HG03097 (cell line): Measurements from ENCODE around the gene RHD.
"Not testable (repeated sequence)": the region's sequence is repeated elsewhere in the genome, so short reads cannot be mapped to it uniquely, and the experiment has no call there.

ENCODE experiments used
- ATAC-seq: cut with Tn5 transposase; IDR thresholded peaks from one replicate; pipeline ENCODE4 v1.9.1; 2021; ENCODE audit not compliant: unreplicated experiment, low FRiP score

Gene RHD

DNA sequence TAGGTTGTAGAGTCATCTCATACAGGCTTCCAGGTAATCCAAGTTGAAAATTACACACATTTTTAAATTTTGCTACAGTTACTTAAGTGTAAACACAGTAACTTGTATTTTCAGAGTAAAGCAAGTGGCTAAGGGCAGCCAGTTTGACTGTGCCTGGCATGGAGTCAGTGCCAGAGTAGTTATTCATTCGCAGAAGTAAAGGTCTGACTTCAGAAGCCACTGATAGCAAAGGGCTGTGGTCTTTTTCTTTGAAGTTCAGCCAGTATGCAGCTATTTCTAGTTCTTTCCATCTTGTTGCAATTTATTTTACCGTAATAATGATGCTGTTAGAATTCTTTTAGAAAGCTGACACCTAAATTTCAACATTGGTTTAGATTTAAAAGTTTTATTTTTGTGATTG lies 75.2 kb downstream of the RHD start:
- ATAC-seq: no peak

DNA sequence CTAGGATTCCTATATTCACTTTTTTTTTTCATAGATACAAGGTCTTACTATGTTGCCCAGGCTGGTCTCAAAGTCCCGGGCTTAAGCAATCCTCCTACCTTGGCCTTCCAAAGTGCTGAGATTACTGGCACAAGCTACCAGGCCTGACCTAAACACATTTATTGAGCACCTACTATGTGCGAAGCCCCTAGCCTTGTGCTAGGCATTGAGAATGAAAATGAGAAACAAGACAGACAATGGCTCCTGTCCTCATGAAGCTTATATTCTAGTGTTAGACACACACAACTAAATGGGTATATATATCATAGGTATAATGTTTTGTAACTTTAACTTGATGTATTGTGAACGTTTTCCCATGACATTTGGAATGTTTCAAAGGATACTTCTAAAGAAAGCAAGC lies 77.3 kb downstream of the RHD start:
- ATAC-seq: no peak

DNA sequence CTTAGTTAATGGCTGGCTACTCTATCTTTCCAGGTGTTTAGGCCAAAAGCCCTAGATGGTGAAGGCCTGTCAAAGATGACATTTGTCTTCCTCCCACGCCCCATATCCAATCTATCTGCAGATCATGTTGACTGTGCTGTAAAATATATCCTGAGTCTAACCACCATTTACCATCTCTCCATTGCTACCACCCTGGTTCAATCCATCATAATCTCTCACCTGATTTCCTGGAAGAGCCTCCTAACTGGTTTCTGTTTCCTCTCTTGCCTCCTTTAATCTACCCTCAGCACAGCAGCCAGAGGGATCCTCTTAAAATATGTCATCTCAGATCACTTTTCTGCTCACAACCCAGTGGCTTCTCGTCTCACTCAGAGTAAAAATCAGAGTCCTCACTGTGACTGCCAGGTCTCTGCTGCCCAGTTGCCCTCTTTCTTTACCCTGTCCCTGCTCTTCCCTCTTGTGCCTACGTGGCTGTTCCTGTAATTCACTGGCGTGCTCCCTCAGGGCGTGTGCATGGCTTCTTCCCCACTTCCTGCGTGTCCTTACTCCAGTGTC lies 83.6 kb downstream of the RHD start:
- no peak for ATAC-seq

DNA sequence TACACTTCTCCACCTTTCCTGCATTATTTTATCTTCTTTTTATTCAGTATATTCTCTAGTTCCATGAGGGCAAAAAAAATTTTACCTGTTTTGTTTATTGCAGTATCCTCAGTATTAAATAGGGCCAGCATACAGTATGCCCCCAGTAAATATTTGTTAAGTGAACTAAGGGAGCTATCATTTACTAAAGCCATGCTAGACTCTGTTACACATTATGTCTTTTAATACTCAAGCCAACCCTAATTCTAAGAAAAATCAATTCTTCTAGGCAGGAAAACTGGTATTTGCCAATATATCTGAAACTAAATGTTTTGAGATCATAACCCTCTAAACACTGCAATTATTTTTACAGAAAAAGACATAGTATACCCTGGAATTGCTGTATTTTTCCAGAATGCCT lies 84.1 kb downstream of the RHD start:
- no peak for ATAC-seq

DNA sequence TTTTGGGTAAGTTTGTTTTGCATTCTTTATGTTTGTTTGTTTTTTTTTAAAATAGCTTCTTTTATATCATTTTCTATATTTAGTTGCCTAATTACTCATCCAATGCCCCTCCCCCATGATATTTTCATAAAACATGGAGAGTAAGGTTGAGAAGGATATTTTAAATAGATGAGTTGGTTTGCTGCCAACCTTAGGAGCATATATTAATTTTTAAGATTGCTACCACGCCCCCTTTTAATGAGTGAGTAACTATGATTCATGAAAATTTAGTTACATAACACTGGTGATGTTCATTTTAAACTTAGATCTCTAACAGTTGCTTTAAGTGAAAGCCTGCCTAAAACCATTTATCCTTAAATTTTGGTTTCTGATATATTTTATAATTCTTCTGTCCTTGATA lies 84.5 kb downstream of the RHD start:
- ATAC-seq: no peak

DNA sequence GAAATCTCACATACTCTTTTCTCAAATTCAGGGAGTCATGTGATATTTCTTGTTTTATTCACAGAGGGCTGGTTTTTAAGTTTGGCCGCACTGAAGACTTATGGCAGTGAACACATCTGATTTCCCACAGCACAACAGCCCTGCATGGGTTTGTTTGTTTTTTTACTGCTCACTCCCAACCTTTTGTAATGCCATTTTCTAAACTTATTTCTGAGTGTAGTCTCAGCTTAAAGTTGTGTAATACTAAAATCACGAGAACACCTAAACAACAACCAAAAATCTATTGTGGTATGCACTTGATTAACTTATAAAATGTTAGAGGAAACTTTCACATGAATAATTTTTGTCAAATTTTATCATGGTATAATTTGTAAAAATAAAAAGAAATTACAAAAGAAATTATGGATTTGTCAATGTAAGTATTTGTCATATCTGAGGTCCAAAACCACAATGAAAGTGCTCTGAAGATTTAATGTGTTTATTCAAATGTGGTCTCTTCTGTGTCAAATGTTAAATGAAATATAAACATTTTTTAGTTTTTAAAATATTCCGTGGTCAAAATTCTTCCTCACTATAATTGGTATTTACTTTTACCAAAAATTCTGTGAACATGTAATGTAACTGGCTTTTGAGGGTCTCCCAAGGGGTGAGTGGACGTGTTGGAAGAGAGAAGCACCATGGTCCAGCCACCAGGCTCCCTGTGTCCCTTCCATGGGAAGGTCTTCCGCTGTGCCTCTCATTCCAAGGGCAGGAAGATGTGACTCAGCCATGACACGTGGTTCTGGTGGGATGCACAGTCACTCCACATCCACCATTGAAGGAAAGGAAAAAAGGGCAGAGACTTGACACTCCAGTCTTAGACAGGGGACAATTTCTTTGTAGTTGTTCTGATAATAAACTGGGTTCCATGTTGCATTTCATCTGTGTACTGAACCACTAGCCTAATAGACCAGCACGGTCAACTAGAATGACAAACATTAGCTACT lies 88.6 kb downstream of the RHD start:
- no peak for ATAC-seq

DNA sequence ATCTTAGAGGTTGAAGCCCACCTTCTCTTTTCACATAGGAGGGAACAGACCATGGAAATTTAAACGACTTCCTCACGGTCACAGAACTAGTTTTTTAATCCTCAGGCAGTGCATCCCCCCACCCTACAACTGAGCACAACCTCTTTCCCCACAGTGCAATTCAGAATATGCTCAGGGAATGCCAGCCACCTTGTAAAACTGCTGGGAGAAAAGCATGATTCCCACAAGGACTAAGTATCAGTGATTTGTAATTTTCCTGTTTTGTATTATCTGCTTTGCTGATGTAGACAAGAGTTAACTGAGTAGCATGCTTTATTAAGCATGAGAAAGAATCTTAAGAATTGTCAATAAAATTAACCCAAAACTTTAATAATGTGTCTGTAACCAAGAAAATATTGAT lies 89.6 kb downstream of the RHD start:
- ATAC-seq: no peak

DNA sequence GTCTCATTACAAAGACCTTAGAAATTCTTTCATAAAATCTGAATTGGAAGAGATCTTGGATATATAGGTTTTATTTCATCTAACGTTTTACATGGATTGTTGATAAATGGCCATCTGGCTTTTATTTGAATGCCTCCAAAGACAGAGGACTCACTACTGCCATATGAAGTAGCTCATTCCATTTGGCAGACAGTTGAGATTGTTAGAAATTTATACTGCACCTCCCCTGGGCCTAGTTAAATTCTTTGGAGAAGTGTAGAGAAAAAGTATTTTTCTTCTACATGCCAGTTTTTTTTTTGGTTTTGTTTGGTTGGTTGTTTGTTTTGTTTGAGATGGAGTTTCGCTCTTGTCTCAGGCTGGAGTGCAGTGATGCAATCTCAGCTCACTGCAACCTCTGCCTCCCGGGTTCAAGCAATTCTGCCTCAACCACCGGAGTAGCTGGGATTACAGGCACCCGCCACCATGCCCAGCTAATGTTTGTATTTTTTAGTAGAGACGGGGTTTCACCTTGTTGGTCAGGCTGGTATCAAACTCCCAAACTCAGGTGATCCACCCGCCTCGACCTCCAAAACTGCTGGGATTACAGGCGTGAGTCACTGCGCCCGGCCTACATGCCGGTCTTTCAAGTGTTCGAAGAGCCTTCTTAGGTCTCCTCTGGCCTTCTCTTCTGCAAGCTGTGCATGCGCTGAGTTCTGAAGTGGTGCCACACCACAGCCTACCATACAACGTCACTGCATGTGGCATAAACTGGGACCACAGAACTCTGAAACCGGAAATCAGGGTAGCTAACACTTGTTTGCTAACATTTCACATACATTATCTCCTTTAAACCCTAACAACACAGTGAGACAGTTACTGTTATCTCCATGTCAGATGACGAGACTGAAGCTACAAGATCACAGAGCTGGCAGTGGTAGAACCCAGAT lies 90.6 kb downstream of the RHD start:
- not testable (repeated sequence) for ATAC-seq

DNA sequence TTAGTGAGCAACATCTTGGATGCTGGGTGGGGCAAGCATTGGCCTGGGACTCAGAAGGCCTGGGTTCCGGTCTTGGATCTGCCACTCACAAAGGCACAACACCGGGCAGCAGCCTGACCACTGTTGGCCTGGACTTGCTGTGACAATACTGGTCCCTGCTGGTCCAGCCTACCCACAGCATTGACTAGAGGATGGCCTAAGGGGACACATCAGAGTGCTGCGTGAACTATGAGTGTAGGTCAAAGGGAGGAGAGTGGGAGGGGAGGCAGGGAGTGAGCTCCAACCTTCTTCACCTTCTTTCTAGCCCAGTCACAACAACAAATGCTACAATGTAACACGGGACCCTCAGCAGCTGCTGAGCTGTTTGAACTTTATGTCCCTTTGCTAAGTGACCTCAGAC lies 96.9 kb downstream of the RHD start:
- no peak for ATAC-seq

DNA sequence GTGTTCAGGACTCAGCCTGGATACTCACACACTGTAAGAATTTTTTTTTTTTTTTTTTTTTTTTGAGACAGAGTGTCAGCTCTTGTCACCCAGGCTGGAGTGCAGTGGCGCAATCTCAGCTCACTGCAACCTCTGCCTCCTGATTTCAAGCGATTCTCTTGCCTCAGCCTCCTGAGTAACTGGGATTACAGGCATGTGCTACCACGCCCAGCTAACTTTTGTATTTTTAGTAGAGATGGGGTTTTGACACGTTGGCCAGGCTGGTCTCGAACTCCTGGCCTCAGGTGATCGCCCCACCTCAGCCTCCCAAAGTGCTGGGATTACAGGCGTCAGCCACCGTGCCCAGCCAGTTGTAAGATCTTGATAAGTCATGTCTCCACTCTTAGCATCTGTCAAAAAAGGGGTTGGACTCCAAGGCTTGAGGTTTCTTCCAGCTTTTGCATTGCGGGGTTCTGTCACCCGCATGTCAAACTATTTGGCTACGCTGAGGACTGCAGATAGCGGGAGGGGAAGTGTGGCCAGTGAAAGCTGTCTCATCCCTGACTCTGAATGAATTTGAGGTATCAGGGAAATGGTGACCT lies 97.5 kb downstream of the RHD start:
- ATAC-seq: not testable (repeated sequence)

DNA sequence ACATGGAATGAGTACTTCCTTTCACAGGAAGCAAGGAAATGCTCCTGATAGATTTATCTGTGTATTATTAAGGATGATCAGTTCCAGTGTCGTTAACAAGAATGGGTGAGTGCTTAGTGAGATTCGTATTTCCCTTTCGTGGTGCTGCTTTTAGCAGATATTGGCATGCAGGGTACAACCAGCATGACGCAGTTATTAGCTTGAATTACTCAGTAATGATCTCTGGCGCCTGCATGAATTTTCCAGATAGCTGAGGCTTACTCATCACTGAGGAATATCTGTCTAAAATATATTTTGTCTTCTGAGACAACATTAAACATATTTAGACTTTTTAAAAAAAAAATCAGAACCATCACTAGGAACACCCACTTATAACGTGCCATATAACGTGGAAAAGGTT lies 99.4 kb downstream of the RHD start:
- ATAC-seq: not testable (repeated sequence)

DNA sequence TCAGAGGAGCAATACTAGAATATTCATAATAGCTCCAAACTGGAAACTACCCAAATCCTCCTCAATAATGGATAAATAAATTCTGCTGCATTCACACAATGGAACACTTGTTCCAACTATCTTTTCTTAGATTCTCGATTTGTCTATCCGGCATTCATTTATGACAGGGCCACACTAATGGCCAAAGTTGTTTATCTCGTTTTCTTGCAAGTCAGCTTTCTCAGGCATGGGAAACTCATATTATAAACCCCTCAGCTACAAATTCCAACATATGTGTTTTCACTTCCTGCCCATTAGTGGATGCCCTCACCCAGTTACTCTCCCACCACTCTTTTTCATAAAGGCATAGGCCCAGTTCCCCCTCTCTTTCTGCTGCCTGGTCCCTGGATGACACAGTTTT lies 106.1 kb downstream of the RHD start:
- not testable (repeated sequence) for ATAC-seq
